ENCODE results near the gene DQX1.

DQX1 gene

GRCh38 chr2:74525717-74526648, at the start of gene DQX1:
TSS of gene DQX1 (minus strand) at chr2:74526231. CDS start at chr2:74525729, 502 bp downstream.
- TF ChIP-seq CTCF (IDR thresholded peaks at IDR 0.05) = no peak

GRCh38 chr2:74575320-74575719, 49.3 kb upstream of the DQX1 start:
- no peak for TF ChIP-seq CTCF (IDR thresholded peaks at IDR 0.05)

GRCh38 chr2:74573747-74574562, 47.9 kb upstream of the DQX1 start:
- TF ChIP-seq CTCF (IDR thresholded peaks at IDR 0.05) = no peak

- TF ChIP-seq CTCF (IDR thresholded peaks at IDR 0.05) = no peak
These were observed 46.3 kb upstream of the DQX1 start for GRCh38 chr2:74572178-74572925.

- TF ChIP-seq CTCF (IDR thresholded peaks at IDR 0.05) = no peak
These were observed 45.0 kb upstream of the DQX1 start for GRCh38 chr2:74571058-74571457.

- no peak for TF ChIP-seq CTCF (IDR thresholded peaks at IDR 0.05)
These were observed 43.7 kb upstream of the DQX1 start for GRCh38 chr2:74569686-74570085.

GRCh38 chr2:74567881-74568280, 41.9 kb upstream of the DQX1 start:
- TF ChIP-seq CTCF (IDR thresholded peaks at IDR 0.05) = no peak
